ENCODE data around the gene OTUB1.

GRCh38 chr11:63985812-63986155 is 454 bp upstream of the OTUB1 start:
- TF ChIP-seq CTCF (conservative IDR thresholded peaks at IDR 0.05; ENCODE audit: low read length), result no peak
- no peak for TF ChIP-seq EZH2phosphoT487 (IDR thresholded peaks at IDR 0.05; ENCODE audit: borderline replicate concordance)
